WTC11 (cell line): ENCODE measurements around the gene CAV1. TPM values are rescaled to one million over a fixed set of nuclear protein-coding genes. Genes with fewer than 3 reads are reported as not detected.

Experiments
- ATAC-seq: fragments of 200-7000 bp; cut with Tn5 transposase; 2 replicates; pipeline ENCODE4 v1.10.0; 2021; ENCODE audit warnings: mild to moderate bottlenecking, moderate library complexity
- CTCF ChIA-PET: fragments of 300-600 bp; sonication (Branson Sonifier 250); formaldehyde crosslinking; loops from one replicate; lab custom pipeline; 2021; ENCODE audit warnings: antibody characterized with exemption; lab: Charles Lee
- POLR2A ChIA-PET: fragments of 350-600 bp; sonication (Branson Sonifier 250); formaldehyde crosslinking; loops from one replicate; lab custom pipeline; 2021; ENCODE audit warnings: antibody characterized with exemption; lab: Charles Lee
- DNase-seq: peaks from one replicate; pipeline ENCODE4 v3.0.0; 2021; ENCODE audit warnings: low spot score
- H3K27ac Mint-ChIP-seq: 2 replicates; pipeline ENCODE4 v1.8.0; 2021; ENCODE audit warnings: mixed read lengths
- H3K27me3 Mint-ChIP-seq: 2 replicates; pipeline ENCODE4 v1.8.0; 2021; ENCODE audit warnings: low read depth, mild to moderate bottlenecking, moderate library complexity, mixed read lengths
- H3K36me3 Mint-ChIP-seq: 2 replicates; pipeline ENCODE4 v1.8.0; 2021; ENCODE audit warnings: mixed read lengths
- H3K4me1 Mint-ChIP-seq: 2 replicates; pipeline ENCODE4 v1.8.0; 2022; ENCODE audit warnings: mixed read lengths
- H3K4me3 Mint-ChIP-seq: 2 replicates; pipeline ENCODE4 v1.8.0; 2021; ENCODE audit warnings: mild to moderate bottlenecking, moderate library complexity, mixed read lengths
- H3K9me3 Mint-ChIP-seq: 2 replicates; pipeline ENCODE4 v1.8.0; 2021; ENCODE audit warnings: mixed read lengths
- ATF1 ChIP-seq: sonication (generic); formaldehyde crosslinking; IDR thresholded peaks from 2 replicates; pipeline ENCODE4 v1.8.1; 2023; ENCODE audit warnings: mild to moderate bottlenecking, moderate library complexity, missing genetic modification reagents
- CDX4 ChIP-seq: fragments of 250-450 bp; sonication (Bioruptor Pico); IDR thresholded peaks from 2 replicates; pipeline ENCODE4 v1.9.0; 2021; ENCODE audit warnings: moderate library complexity, mild to moderate bottlenecking, inconsistent platforms, borderline replicate concordance
- CTCF ChIP-seq: fragments of 200-600 bp; IDR thresholded peaks from 2 replicates; pipeline ENCODE4 v1.8.0; 2022; ENCODE audit warnings: antibody characterized with exemption
- FOXK1 ChIP-seq: sonication (generic); formaldehyde crosslinking; IDR thresholded peaks from 2 replicates; pipeline ENCODE4 v1.8.0; 2022; ENCODE audit warnings: mild to moderate bottlenecking, moderate library complexity, missing genetic modification reagents
- GTF2I ChIP-seq: fragments of 250-450 bp; sonication (Bioruptor Pico); conservative IDR thresholded peaks from 2 replicates; pipeline ENCODE4 v1.4.0; 2021; ENCODE audit warnings: mild to moderate bottlenecking
- HMGA2 ChIP-seq: fragments of 250-450 bp; sonication (Bioruptor Pico); IDR thresholded peaks from 2 replicates; pipeline ENCODE4 v1.4.0; 2021; ENCODE audit warnings: mild to moderate bottlenecking, moderate library complexity
- JAZF1 ChIP-seq: fragments of 250-450 bp; sonication (Bioruptor Pico); IDR thresholded peaks from 2 replicates; pipeline ENCODE4 v1.9.0; 2021; ENCODE audit warnings: moderate library complexity, mild to moderate bottlenecking, inconsistent platforms
- MYBL2 ChIP-seq: sonication (generic); formaldehyde crosslinking; IDR thresholded peaks from 2 replicates; pipeline ENCODE4 v1.8.1; 2023; ENCODE audit warnings: mild to moderate bottlenecking, moderate library complexity, missing genetic modification reagents
- NFATC4 ChIP-seq: fragments of 250-450 bp; sonication (Bioruptor Pico); IDR thresholded peaks from 2 replicates; pipeline ENCODE4 v1.9.0; 2021; ENCODE audit warnings: mild to moderate bottlenecking
- NFYB ChIP-seq: sonication (generic); formaldehyde crosslinking; conservative IDR thresholded peaks from 2 replicates; pipeline ENCODE4 v1.8.0; 2022; ENCODE audit warnings: low read depth, missing genetic modification reagents
- NR2C2 ChIP-seq: sonication (generic); formaldehyde crosslinking; IDR thresholded peaks from 2 replicates; pipeline ENCODE4 v1.8.0; 2022; ENCODE audit warnings: mild to moderate bottlenecking, missing genetic modification reagents
- PREB ChIP-seq: sonication (generic); formaldehyde crosslinking; IDR thresholded peaks from 2 replicates; pipeline ENCODE4 v1.8.1; 2022; ENCODE audit warnings: mild to moderate bottlenecking, missing genetic modification reagents, moderate library complexity, borderline replicate concordance
- SMAD3 ChIP-seq: sonication (generic); formaldehyde crosslinking; IDR thresholded peaks from 2 replicates; pipeline ENCODE4 v1.8.0; 2022; ENCODE audit warnings: missing genetic modification reagents, mild to moderate bottlenecking, borderline replicate concordance
- SP1 ChIP-seq: sonication (generic); formaldehyde crosslinking; conservative IDR thresholded peaks from 2 replicates; pipeline ENCODE4 v1.8.1; 2022; ENCODE audit warnings: missing genetic modification reagents
- TEAD4 ChIP-seq: sonication (generic); formaldehyde crosslinking; IDR thresholded peaks from 2 replicates; pipeline ENCODE4 v1.8.0; 2022; ENCODE audit warnings: mild to moderate bottlenecking, missing genetic modification reagents
- ZBTB21 ChIP-seq: sonication (generic); formaldehyde crosslinking; IDR thresholded peaks from 2 replicates; pipeline ENCODE4 v1.8.1; 2023; ENCODE audit warnings: mild to moderate bottlenecking, missing genetic modification reagents, borderline replicate concordance
- ZBTB43 ChIP-seq: sonication (generic); formaldehyde crosslinking; IDR thresholded peaks from 2 replicates; pipeline ENCODE4 v1.8.1; 2023; ENCODE audit warnings: mild to moderate bottlenecking, missing genetic modification reagents
- ZNF232 ChIP-seq: sonication (generic); formaldehyde crosslinking; IDR thresholded peaks from 2 replicates; pipeline ENCODE4 v1.8.0; 2022; ENCODE audit warnings: mild to moderate bottlenecking, missing genetic modification reagents
- ZNF416 ChIP-seq: fragments of 250-450 bp; sonication (Bioruptor Pico); IDR thresholded peaks from 2 replicates; pipeline ENCODE4 v1.9.0; 2021; ENCODE audit warnings: mild to moderate bottlenecking, inconsistent platforms
- ZNF423 ChIP-seq: fragments of 250-450 bp; sonication (Bioruptor Pico); IDR thresholded peaks from 2 replicates; pipeline ENCODE4 v2.1.2; 2022; ENCODE audit warnings: mild to moderate bottlenecking, moderate library complexity
- total RNA-seq: library from RNA; stranded (reverse); gene quantifications from 3 replicates; pipeline ENCODE4 v1.2.3, GENCODE V29; 2021
- TF ChIP-seq, protein P1 (sequence below): sonication (generic); formaldehyde crosslinking; IDR thresholded peaks from 2 replicates; pipeline ENCODE4 v1.8.1; 2022; ENCODE audit warnings: low read depth, missing genetic modification reagents, borderline replicate concordance
- TF ChIP-seq, protein P2 (sequence below): sonication (generic); formaldehyde crosslinking; IDR thresholded peaks from 2 replicates; pipeline ENCODE4 v1.8.1; 2022; ENCODE audit warnings: mild to moderate bottlenecking, moderate library complexity, missing genetic modification reagents
- TF ChIP-seq, protein P3 (sequence below): sonication (generic); formaldehyde crosslinking; IDR thresholded peaks from 2 replicates; pipeline ENCODE4 v1.8.1; 2023; ENCODE audit warnings: mild to moderate bottlenecking, missing genetic modification reagents, moderate library complexity
- TF ChIP-seq, protein P4 (sequence below): sonication (generic); formaldehyde crosslinking; conservative IDR thresholded peaks from 2 replicates; pipeline ENCODE4 v1.8.1; 2022; ENCODE audit warnings: mild to moderate bottlenecking, missing genetic modification reagents
- TF ChIP-seq, protein P5 (sequence below): sonication (generic); formaldehyde crosslinking; IDR thresholded peaks from 2 replicates; pipeline ENCODE4 v1.8.0; 2023; ENCODE audit warnings: missing genetic modification reagents

CAV1 gene
- total RNA-seq, 1 experiment from 2014 or later, result 19.7 TPM

GRCh38 chr7:116577320-116577871, 52.6 kb downstream of the CAV1 start (continued):
- TF ChIP-seq PREB (CRISPR knock-in tag) (no peak), SP1 (CRISPR knock-in tag) (no peak), GTF2I (no peak), ATF1 (no peak), ZNF232 (CRISPR knock-in tag) (no peak), ZBTB43 (CRISPR knock-in tag) (no peak), TEAD4 (no peak), FOXK1 (CRISPR knock-in tag) (no peak), MYBL2 (no peak), NFATC4 (CRISPR knock-in tag) (no peak)
- TF ChIP-seq, protein P1, sequence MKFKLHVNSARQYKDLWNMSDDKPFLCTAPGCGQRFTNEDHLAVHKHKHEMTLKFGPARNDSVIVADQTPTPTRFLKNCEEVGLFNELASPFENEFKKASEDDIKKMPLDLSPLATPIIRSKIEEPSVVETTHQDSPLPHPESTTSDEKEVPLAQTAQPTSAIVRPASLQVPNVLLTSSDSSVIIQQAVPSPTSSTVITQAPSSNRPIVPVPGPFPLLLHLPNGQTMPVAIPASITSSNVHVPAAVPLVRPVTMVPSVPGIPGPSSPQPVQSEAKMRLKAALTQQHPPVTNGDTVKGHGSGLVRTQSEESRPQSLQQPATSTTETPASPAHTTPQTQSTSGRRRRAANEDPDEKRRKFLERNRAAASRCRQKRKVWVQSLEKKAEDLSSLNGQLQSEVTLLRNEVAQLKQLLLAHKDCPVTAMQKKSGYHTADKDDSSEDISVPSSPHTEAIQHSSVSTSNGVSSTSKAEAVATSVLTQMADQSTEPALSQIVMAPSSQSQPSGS (CRISPR knock-in tag), result no peak
- TF ChIP-seq, protein P2, sequence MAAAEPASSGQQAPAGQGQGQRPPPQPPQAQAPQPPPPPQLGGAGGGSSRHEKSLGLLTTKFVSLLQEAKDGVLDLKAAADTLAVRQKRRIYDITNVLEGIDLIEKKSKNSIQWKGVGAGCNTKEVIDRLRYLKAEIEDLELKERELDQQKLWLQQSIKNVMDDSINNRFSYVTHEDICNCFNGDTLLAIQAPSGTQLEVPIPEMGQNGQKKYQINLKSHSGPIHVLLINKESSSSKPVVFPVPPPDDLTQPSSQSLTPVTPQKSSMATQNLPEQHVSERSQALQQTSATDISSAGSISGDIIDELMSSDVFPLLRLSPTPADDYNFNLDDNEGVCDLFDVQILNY, result no peak
- TF ChIP-seq, all 79 proteins: peak for 0

DNA sequence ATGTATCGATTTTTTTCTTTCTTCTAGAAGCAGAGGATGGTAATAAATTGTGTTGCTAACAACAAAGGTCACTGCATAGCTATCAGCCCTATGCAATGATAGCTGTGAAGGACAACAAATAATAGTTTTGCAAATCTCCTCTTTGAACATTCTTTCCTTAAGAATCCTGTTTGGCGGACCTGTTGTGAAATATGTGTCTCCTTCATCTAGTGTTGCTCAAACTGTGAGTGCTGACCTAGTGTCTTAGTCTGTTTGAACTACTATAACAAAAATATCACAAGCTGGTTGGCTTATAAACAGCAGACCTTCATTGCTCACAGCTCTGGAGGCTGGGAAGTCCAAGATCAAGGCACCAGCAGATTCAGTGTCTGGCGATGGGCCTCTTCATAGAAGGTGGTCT, 53.7 kb downstream of the CAV1 start:
- CTCF ChIA-PET, result no interaction called here
- peaks cover 10% of the 10 kb centered on the region for H3K9me3 Mint-ChIP-seq
- H3K27ac Mint-ChIP-seq, result no peak overlapping the region
- no peak for ATAC-seq
- TF ChIP-seq CTCF, result no peak
- TF ChIP-seq JAZF1 (CRISPR knock-in tag), result no peak
- TF ChIP-seq MYBL2, result no peak
- no peak for TF ChIP-seq SMAD3
- TF ChIP-seq, all 79 proteins: peak for 0
- POLR2A ChIA-PET, result no interaction called here
- Mint-ChIP-seq H3K4me1 (peaks cover 6% of the 10 kb centered on the region; the same call in 1 of the 2 replicates), H3K36me3 (no peaks in the 10 kb centered on the region), H3K4me3 (no peak overlapping the region), H3K27me3 (no peaks in the 10 kb centered on the region)
- no peak for DNase-seq

DNA sequence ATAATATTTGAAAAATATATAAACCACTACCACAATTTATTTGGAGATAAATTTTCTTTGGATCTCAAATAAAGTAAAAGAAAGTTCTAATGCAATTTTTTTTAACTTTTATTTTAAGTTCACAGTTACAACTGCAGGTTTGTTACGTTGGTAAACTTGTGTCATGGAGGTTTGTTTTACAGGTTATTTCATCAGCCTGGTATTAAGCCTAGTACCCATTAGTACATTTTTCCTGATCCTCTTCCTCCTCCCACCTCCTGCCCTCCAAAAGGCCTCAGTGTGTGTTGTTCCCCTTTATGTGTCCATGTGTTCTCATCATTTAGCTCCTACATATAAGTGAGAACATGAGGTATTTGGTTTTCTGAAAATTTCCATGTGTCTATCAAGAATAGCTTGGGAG, 54.5 kb downstream of the CAV1 start:
- POLR2A ChIA-PET, result no interaction called here
- H3K4me1 Mint-ChIP-seq, result peaks cover 6% of the 10 kb centered on the region; the same call in 1 of the 2 replicates
- CTCF ChIA-PET, result no interaction called here
- no peak overlapping the region for H3K4me3 Mint-ChIP-seq
- DNase-seq (no peak), ATAC-seq (no peak)
- H3K9me3 Mint-ChIP-seq, result peaks cover 10% of the 10 kb centered on the region
- H3K27ac Mint-ChIP-seq, result no peak overlapping the region
- H3K27me3 Mint-ChIP-seq, result no peaks in the 10 kb centered on the region
- no peaks in the 10 kb centered on the region for H3K36me3 Mint-ChIP-seq
- TF ChIP-seq ZNF416 (CRISPR knock-in tag) (no peak), CDX4 (no peak), ZNF423 (CRISPR knock-in tag) (no peak), NFYB (CRISPR knock-in tag) (no peak), ZBTB21 (CRISPR knock-in tag) (no peak), HMGA2 (no peak), NR2C2 (CRISPR knock-in tag) (no peak)
- TF ChIP-seq, protein P3, sequence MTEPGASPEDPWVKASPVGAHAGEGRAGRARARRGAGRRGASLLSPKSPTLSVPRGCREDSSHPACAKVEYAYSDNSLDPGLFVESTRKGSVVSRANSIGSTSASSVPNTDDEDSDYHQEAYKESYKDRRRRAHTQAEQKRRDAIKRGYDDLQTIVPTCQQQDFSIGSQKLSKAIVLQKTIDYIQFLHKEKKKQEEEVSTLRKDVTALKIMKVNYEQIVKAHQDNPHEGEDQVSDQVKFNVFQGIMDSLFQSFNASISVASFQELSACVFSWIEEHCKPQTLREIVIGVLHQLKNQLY (CRISPR knock-in tag), result no peak
- TF ChIP-seq, protein P4, sequence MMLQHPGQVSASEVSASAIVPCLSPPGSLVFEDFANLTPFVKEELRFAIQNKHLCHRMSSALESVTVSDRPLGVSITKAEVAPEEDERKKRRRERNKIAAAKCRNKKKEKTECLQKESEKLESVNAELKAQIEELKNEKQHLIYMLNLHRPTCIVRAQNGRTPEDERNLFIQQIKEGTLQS, result no peak
- TF ChIP-seq, protein P2, result no peak
- TF ChIP-seq, protein P5, sequence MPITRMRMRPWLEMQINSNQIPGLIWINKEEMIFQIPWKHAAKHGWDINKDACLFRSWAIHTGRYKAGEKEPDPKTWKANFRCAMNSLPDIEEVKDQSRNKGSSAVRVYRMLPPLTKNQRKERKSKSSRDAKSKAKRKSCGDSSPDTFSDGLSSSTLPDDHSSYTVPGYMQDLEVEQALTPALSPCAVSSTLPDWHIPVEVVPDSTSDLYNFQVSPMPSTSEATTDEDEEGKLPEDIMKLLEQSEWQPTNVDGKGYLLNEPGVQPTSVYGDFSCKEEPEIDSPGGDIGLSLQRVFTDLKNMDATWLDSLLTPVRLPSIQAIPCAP (CRISPR knock-in tag), result no peak
